Measurements from ENCODE around the gene CTNND1. TPM values are rescaled to one million over a fixed set of nuclear protein-coding genes. Genes with fewer than 3 reads are reported as not detected.

The CTNND1 gene
- total RNA-seq, 2 experiments from 2014 or later, result 5.1 to 5.3 TPM

- peak; percentile 9 for DNase-seq (ENCODE audit: low spot score)
- H3K4me2 ChIP-seq (ENCODE audit: low read length), result peak overlapping the region; percentile 27; the same call in 1 of the 2 replicates
- no peak overlapping the region for H3K27ac ChIP-seq (ENCODE audit: low read depth, low read length, poor library complexity, severe bottlenecking)
- BruUV-seq (replicated peaks), result TSS peak; percentile 57
- H2AFZ ChIP-seq (ENCODE audit: low read length), result peak overlapping the region; percentile 94
- no peaks in the 10 kb centered on the region for H4K20me1 ChIP-seq (ENCODE audit: insufficient read depth, low read length)
- no peaks in the 10 kb centered on the region for H3K9me2 ChIP-seq (ENCODE audit: insufficient read depth, low read length)
- no peaks in the 10 kb centered on the region for H3K36me3 ChIP-seq (ENCODE audit: insufficient read depth, low read length)
- POLR2A ChIA-PET, result interaction anchor here (0.7 to 1.8 kb wide), 10 partner anchors 13 to 370 kb away, joined by 3 to 8 read pairs (median 3); partner anchors contain the start of gene BTBD18
- H3K4me1 ChIP-seq (ENCODE audit: insufficient read depth, low read length, poor library complexity, severe bottlenecking), result peaks cover 12% of the 10 kb centered on the region
- TF ChIP-seq, protein P1, sequence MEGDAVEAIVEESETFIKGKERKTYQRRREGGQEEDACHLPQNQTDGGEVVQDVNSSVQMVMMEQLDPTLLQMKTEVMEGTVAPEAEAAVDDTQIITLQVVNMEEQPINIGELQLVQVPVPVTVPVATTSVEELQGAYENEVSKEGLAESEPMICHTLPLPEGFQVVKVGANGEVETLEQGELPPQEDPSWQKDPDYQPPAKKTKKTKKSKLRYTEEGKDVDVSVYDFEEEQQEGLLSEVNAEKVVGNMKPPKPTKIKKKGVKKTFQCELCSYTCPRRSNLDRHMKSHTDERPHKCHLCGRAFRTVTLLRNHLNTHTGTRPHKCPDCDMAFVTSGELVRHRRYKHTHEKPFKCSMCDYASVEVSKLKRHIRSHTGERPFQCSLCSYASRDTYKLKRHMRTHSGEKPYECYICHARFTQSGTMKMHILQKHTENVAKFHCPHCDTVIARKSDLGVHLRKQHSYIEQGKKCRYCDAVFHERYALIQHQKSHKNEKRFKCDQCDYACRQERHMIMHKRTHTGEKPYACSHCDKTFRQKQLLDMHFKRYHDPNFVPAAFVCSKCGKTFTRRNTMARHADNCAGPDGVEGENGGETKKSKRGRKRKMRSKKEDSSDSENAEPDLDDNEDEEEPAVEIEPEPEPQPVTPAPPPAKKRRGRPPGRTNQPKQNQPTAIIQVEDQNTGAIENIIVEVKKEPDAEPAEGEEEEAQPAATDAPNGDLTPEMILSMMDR (conservative IDR thresholded peaks at IDR 0.05; ENCODE audit: low read length), result no peak
- no peak for TF ChIP-seq EZH2phosphoT487 (IDR thresholded peaks at IDR 0.05; ENCODE audit: borderline replicate concordance, low read depth, low read length)
- H3K79me2 ChIP-seq (ENCODE audit: insufficient read depth, low read depth, low read length), result no peaks in the 10 kb centered on the region
- CTCF ChIA-PET (ENCODE audit: unreplicated experiment), result interaction anchor here (1.0 to 1.9 kb wide), 4 partner anchors 17 to 233 kb away, joined by 3 to 7 read pairs (median 4); partner anchors contain the start of gene UBE2L6
- no peak overlapping the region for H3K4me3 ChIP-seq (ENCODE audit: low read depth, low read length, poor library complexity, severe bottlenecking)
- intact Hi-C loops (cut with micrococcal nuclease; ENCODE audit: unreplicated experiment), result loop anchor here (2.0 to 5.0 kb wide), 4 partner anchors 134 to 344 kb away; no protein-coding TSS in a partner anchor
- no peaks in the 10 kb centered on the region for H3K9me3 ChIP-seq (ENCODE audit: low read length)
These were observed 39.5 kb downstream of the CTNND1 start for GRCh38 chr11:57801183-57801485.

GRCh38 chr11:57802411-57802810, 40.8 kb downstream of the CTNND1 start:
- no TSS peak for BruUV-seq (replicated peaks)
- Histone ChIP-seq H2AFZ (ENCODE audit: low read length) (no peak overlapping the region), H3K4me1 (ENCODE audit: insufficient read depth, low read length, poor library complexity, severe bottlenecking) (peaks cover 12% of the 10 kb centered on the region), H3K4me3 (ENCODE audit: low read depth, low read length, poor library complexity, severe bottlenecking) (no peak overlapping the region), H3K36me3 (ENCODE audit: insufficient read depth, low read length) (no peaks in the 10 kb centered on the region), H3K79me2 (ENCODE audit: insufficient read depth, low read depth, low read length) (no peaks in the 10 kb centered on the region), H4K20me1 (ENCODE audit: insufficient read depth, low read length) (no peaks in the 10 kb centered on the region), H3K4me2 (ENCODE audit: low read length) (no peak overlapping the region), H3K9me2 (ENCODE audit: insufficient read depth, low read length) (no peaks in the 10 kb centered on the region), H3K9me3 (ENCODE audit: low read length) (no peaks in the 10 kb centered on the region), H3K27ac (ENCODE audit: low read depth, low read length, poor library complexity, severe bottlenecking) (no peak overlapping the region)
- POLR2A ChIA-PET, result no interaction called here
- no peak for DNase-seq (ENCODE audit: low spot score)
- TF ChIP-seq, protein P1 (conservative IDR thresholded peaks at IDR 0.05; ENCODE audit: low read length), result no peak
- TF ChIP-seq EZH2phosphoT487 (IDR thresholded peaks at IDR 0.05; ENCODE audit: borderline replicate concordance, low read depth, low read length), result no peak
- CTCF ChIA-PET (ENCODE audit: unreplicated experiment), result no interaction called here
- intact Hi-C loops (cut with micrococcal nuclease; ENCODE audit: unreplicated experiment), result loop anchor here (5.0 kb wide), 1 partner anchor 160 kb away; no protein-coding TSS in a partner anchor

DNA sequence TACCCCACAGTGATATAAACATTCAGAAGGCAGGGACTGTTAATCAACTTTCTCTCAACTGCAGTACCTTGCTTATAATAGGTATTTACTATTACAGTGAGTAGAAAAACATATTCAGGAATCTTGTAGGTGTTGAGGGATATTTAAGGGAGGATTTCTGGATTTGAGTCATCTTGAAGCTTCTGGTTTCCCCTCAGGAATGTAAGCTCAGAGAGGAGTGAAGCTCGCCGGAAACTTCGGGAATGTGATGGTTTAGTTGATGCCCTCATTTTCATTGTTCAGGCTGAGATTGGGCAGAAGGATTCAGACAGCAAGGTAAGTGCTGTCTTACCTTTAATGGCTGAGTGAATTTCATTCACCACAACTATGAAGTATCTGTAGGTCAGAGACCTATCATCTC, 42.9 kb downstream of the CTNND1 start:
- H3K9me2 ChIP-seq (ENCODE audit: insufficient read depth, low read length), result no peaks in the 10 kb centered on the region
- H3K4me1 ChIP-seq (ENCODE audit: insufficient read depth, low read length, poor library complexity, severe bottlenecking), result peaks cover 12% of the 10 kb centered on the region
- intact Hi-C loops (cut with micrococcal nuclease; ENCODE audit: unreplicated experiment), result loop anchor here (5.0 kb wide), 1 partner anchor 162 kb away; no protein-coding TSS in a partner anchor
- H3K79me2 ChIP-seq (ENCODE audit: insufficient read depth, low read depth, low read length), result no peaks in the 10 kb centered on the region
- H2AFZ ChIP-seq (ENCODE audit: low read length), result no peak overlapping the region
- H3K27ac ChIP-seq (ENCODE audit: low read depth, low read length, poor library complexity, severe bottlenecking), result no peak overlapping the region
- POLR2A ChIA-PET, result no interaction called here
- no peak for TF ChIP-seq EZH2phosphoT487 (IDR thresholded peaks at IDR 0.05; ENCODE audit: borderline replicate concordance, low read depth, low read length)
- TF ChIP-seq, protein P1 (conservative IDR thresholded peaks at IDR 0.05; ENCODE audit: low read length), result no peak
- no peak overlapping the region for H3K4me2 ChIP-seq (ENCODE audit: low read length)
- no peak overlapping the region for H3K4me3 ChIP-seq (ENCODE audit: low read depth, low read length, poor library complexity, severe bottlenecking)
- no peaks in the 10 kb centered on the region for H3K36me3 ChIP-seq (ENCODE audit: insufficient read depth, low read length)
- CTCF ChIA-PET (ENCODE audit: unreplicated experiment), result no interaction called here
- no peaks in the 10 kb centered on the region for H4K20me1 ChIP-seq (ENCODE audit: insufficient read depth, low read length)
- BruUV-seq (replicated peaks), result no TSS peak
- no peak for DNase-seq (ENCODE audit: low spot score)
- H3K9me3 ChIP-seq (ENCODE audit: low read length), result no peaks in the 10 kb centered on the region
